Measurements from ENCODE around the gene CACNG7.

The CACNG7 gene

DNA sequence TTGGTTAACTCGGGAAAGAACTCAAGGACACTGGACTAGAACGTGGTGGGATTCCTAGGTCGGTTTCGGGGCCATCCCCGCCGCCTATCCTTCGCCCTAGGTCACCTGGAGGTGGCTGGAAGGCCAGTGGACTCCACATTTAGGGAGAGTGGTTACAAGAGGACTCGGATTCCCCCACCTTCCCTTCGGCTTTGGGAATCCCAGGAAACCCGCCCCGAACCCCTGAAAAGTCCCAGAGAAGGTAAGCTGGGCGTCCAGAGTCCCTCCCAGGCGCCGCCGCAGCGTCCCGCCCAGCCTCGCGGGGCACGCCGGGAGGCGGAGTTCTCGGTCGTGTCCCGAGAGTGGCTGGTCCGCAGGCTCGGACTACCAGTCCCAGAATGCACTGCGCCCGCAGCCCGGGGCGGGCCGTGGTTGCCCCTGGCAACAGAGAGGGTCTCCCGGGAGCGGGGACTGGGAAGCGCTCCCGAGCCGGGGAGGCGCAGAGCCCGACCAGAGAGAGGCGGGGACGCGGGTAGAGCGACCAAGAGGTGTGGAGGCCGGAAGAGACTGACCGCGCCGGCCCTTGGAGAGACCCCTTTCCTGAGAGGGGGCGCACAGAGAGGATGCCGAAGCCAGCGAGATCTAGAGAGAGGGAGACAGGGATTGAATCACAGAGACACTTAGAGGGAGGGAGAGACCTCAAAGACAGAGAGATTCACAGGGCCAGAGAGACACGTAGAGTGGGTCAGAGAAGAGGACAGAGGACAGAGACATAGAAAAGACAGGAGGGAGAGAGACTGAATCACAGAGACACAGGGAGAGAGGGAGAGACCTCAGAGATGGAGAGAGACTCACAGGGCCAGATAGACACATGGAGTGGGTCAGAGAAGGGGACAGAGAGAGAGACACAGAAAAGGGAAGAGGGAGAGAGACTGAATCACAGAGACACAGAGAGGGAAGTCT is 29.7 kb upstream of the CACNG7 start:
- peak; percentile 61 to 66 for DNase-seq (ENCODE audit: low read depth in 2 of 2)

- DNase-seq (ENCODE audit: low read depth in 2 of 2), result no peak
Measured at GRCh38 chr19:53880711-53881481, 28.2 kb upstream of the CACNG7 start.

DNA sequence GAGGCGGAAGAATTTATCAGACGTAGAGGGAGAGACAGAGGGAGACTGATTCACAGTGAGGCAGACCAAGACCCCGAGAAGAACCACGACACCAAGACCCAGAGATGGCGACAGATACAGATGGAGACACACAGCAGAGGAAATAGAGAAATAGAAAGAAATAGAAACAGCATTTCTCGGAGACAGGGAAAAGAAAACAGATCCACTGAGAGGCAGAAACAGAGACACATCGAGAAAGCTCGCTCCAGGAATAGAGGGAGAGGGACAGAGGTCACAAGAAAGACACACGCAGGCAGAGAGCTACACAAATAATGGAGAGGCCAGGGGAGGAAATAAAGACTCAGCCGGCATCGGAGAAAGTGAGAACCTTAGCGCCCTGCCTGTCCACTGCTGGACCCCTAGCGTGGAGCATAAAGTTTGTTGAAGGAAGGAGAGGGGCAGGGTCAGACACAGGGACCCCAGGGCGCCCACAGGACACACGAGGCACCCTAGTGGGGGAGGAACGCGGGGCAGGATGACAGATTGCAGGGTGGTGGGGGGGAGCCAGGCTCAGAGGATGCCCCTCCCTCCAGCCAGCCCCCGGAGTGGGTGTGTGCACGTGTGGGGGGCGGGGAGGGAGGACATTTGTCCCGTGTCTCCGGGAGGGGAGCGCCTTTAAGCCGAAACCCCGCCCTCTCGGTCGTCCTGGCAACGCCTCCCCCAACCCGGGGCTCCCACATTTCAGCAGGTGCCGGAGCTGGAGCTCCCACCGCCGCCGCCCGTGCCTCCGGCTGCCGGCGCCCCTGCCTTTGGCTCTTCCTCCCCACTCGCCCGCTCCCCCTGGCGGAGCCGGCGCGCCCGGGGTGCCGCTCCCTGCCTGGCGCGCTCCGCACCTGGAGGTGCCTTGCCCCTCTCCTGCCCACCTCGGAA is 27.3 kb upstream of the CACNG7 start, which contains the start of gene PRKCG:
Gene PRKCG (plus strand): TSS at position 716 of the 909 bp plus-strand sequence. CDS start 298 bp downstream, outside the sequence.
- DNase-seq (ENCODE audit: low read depth in 2 of 2), result peak in 1 of 2 donors; percentile 16

- DNase-seq (ENCODE audit: low read depth in 2 of 2), result no peak
Measured at GRCh38 chr19:53882391-53883050, 26.6 kb upstream of the CACNG7 start.

- no peak for DNase-seq (ENCODE audit: low read depth in 2 of 2)
Measured at GRCh38 chr19:53883231-53883661, 25.8 kb upstream of the CACNG7 start.

DNA sequence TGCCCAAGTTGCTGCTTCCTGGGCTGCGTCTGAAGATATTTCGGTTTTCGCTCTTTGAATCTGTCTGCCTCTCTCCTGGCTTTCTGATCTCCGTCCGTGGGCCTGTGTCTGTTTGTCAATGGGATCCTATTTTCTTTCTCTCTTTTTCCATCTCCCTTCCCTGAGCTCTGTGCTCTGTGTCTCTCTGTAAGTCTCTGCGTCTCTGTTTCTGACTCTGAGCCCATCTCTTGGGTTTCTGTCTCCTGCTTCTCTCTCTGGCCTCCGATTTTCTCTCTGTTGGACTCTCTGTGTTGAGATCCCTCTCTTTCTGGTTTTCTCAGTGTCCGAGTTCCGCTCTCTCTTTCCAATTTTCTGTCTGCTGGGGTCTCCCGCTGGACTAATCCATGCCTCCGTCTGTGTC is 25.3 kb upstream of the CACNG7 start:
- no peak for DNase-seq (ENCODE audit: low read depth in 2 of 2)

- no peak for DNase-seq (ENCODE audit: low read depth in 2 of 2)
Measured at GRCh38 chr19:53884256-53884655, 24.8 kb upstream of the CACNG7 start.

DNA sequence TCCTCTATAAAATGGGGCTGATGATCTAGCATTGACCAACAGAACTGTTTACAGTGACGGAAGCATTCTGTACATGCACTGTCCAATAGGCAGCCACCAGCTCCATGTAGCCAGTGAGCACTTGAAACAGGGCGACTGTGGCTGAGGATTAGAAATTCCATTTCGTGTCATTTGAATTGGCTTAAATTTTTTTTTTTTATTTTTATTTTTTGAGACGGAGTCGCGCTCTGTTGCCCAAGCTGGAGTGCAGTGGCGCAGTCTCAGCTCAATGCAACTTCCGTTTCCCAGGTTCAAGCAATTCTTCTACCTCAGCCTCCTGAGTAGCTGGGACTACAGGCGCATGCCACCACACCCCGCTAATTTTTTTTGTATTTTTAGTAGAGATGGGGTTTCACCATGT is 24.0 kb upstream of the CACNG7 start:
- DNase-seq (ENCODE audit: low read depth in 2 of 2), result no peak

DNA sequence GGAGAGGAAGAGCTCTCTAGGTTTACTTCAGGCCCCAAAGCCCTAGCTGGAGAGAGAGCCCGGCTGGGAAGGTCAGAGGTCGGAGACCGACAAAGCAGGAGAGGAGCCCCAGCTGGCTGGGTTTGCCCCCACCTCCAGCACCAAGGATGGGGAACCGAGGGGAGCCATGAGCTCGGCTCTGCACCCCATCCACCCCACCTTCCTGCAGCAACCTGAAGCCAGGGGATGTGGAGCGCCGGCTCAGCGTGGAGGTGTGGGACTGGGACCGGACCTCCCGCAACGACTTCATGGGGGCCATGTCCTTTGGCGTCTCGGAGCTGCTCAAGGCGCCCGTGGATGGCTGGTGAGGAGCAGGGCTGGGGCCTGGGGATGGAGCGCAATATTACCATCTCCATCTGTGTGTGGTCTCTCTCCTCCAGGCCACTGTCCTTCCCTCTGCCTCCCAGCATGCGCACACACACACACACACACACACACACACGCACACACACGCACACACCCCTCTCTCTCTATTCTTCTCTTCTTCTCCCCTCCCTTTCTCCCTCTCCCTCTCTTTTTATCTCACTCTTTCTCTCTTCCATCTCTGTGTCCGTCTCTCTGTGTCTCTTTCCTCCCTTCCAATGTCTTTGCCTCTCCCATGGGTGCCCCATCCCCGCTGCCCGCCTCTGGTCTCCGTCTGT is 16.6 kb upstream of the CACNG7 start:
- DNase-seq (ENCODE audit: low read depth in 2 of 2), result no peak

DNA sequence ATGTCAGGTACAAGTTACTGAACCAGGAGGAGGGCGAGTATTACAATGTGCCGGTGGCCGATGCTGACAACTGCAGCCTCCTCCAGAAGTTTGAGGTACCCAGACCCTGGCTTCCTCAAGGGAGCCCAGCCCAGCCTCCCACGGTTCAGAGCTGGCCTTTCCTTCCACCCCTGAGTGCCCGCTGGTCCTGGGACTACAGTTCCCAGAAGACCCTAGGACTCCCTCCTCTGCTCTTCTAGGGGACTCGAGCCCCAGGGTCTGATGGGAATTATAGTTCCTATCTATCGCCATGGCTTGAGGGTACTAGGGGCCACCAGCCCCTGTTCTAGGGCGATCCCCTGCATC is 16.1 kb upstream of the CACNG7 start:
- DNase-seq (ENCODE audit: low read depth in 2 of 2), result no peak

- DNase-seq (ENCODE audit: low read depth in 2 of 2), result no peak
Measured at GRCh38 chr19:53894707-53895106, 14.4 kb upstream of the CACNG7 start.

DNA sequence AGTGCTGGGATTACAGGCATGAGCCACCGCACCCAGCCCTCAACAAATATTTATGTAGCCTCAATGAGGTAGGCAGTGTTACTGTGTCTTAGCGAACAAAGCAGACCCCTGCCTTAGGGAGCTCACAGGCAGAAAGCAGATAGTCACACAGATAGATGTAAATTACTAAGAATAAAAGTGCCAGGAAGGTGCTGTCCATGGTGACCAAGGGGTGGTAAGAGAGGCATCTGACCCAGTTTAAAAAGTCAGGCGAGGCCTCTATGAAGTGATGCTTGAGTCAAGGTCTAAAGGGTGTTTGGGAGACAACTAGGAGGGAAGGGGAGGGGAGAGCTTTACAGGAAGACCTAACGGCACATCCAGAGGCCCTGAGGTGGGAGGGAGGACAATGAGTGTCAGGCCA is 12.4 kb upstream of the CACNG7 start:
- no peak for DNase-seq (ENCODE audit: low read depth in 2 of 2)

- DNase-seq (ENCODE audit: low read depth in 2 of 2), result no peak
Measured at GRCh38 chr19:53897459-53897858, 11.6 kb upstream of the CACNG7 start.

GRCh38 chr19:53898166-53898565 is 10.9 kb upstream of the CACNG7 start:
- no peak for DNase-seq (ENCODE audit: low read depth in 2 of 2)

- DNase-seq (ENCODE audit: low read depth in 2 of 2), result no peak
Measured at GRCh38 chr19:53898636-53899341, 10.3 kb upstream of the CACNG7 start.

- DNase-seq (ENCODE audit: low read depth in 2 of 2), result no peak
Measured at GRCh38 chr19:53900191-53900860, 8.8 kb upstream of the CACNG7 start.

DNA sequence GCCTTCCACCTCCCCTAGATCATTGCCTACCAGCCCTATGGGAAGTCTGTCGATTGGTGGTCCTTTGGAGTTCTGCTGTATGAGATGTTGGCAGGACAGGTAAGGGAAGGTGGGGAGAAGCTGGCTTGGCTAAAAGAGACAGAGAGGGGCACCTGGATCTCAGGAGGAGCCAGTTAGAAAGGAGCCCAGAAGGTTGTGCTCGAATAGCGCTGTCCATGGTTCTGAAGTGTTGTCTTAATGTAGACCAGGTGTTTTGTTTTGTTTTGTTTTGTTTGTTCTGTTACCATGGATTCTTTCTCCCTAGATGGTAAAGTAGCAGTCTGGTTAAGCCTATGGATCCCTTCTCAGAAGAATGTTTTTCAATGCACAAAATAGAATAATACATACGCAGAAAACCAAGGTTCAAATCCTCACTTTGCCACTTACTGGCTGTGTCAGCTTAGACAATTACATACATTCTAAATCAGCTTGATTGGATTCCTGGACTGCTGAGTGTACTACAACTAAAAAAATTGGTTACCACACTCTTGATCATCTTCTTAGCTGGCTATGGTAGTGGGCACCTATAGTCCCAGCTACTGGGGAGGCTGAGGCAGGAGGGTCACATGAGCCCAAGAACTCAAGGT is 5.9 kb upstream of the CACNG7 start:
- no peak for DNase-seq (ENCODE audit: low read depth in 2 of 2)

DNA sequence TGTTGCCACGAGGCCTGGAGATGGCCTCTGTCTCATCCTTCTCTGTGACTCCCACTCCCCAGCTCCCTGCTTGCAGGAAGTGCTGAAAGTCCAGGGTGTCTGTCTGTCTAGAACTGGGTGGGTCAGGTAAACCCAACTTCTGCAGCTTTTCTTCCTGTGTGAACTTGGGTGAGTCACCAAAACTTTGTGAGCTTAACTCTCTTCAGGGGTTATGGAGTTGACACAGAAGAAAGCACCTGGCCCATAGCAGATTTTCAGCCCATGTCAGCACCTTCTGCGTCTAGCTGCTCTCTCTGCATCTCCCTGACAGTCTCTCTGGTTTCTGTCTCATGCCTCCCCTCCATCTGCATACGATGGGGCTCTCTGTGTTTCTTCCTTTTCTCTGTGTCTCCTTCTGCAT is 4.2 kb upstream of the CACNG7 start:
- DNase-seq (ENCODE audit: low read depth in 2 of 2), result no peak

GRCh38 chr19:53905787-53906186 is 3.3 kb upstream of the CACNG7 start:
- DNase-seq (ENCODE audit: low read depth in 2 of 2), result no peak
